Measurements from ENCODE around the gene SLC23A2.
"Not testable (repeated sequence)": the region's sequence is repeated elsewhere in the genome, so short reads cannot be mapped to it uniquely, and the experiment has no call there.

SLC23A2 gene

GRCh38 chr20:4922186-4922585 is 79.1 kb downstream of the SLC23A2 start:
- no peak for TF ChIP-seq L3MBTL2 (conservative IDR thresholded peaks at IDR 0.05)
- TF ChIP-seq BHLHE40 (IDR thresholded peaks at IDR 0.05; ENCODE audit: borderline replicate concordance), result no peak
- TF ChIP-seq, protein P1, sequence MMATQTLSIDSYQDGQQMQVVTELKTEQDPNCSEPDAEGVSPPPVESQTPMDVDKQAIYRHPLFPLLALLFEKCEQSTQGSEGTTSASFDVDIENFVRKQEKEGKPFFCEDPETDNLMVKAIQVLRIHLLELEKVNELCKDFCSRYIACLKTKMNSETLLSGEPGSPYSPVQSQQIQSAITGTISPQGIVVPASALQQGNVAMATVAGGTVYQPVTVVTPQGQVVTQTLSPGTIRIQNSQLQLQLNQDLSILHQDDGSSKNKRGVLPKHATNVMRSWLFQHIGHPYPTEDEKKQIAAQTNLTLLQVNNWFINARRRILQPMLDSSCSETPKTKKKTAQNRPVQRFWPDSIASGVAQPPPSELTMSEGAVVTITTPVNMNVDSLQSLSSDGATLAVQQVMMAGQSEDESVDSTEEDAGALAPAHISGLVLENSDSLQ (IDR thresholded peaks at IDR 0.05), result no peak
- no peak for TF ChIP-seq ARNT (IDR thresholded peaks at IDR 0.05)
- no peak for TF ChIP-seq HDGF (IDR thresholded peaks at IDR 0.05; ENCODE audit: borderline replicate concordance)
- ChIA-PET CTCF (no interaction called here), POLR2A (no interaction called here)

GRCh38 chr20:4921271-4921670 is 80.0 kb downstream of the SLC23A2 start:
- CTCF ChIA-PET; DNase-seq (ENCODE audit: extremely low spot score); POLR2A ChIA-PET: not testable (repeated sequence)

More at GRCh38 chr20:4922186-4922585, 79.1 kb downstream of the SLC23A2 start:
- no peak for DNase-seq (ENCODE audit: extremely low spot score)

GRCh38 chr20:4920655-4921054 is 80.7 kb downstream of the SLC23A2 start:
- ChIA-PET POLR2A (no interaction called here), CTCF (no interaction called here)
- no peak for TF ChIP-seq ZNF384 (IDR thresholded peaks at IDR 0.05)
- TF ChIP-seq BHLHE40 (IDR thresholded peaks at IDR 0.05; ENCODE audit: borderline replicate concordance), result no peak
- TF ChIP-seq CTBP1 (IDR thresholded peaks at IDR 0.05; ENCODE audit: borderline replicate concordance), result no peak
- TF ChIP-seq, protein P1 (IDR thresholded peaks at IDR 0.05), result no peak
- TF ChIP-seq FOXA1 (IDR thresholded peaks at IDR 0.05), result no peak
- no peak for TF ChIP-seq TARDBP (IDR thresholded peaks at IDR 0.05)
- TF ChIP-seq FOXM1 (IDR thresholded peaks at IDR 0.05; ENCODE audit: borderline replicate concordance), result no peak
- no peak for TF ChIP-seq SUZ12 (IDR thresholded peaks at IDR 0.05)
- no peak for TF ChIP-seq ELF4 (IDR thresholded peaks at IDR 0.05)
- TF ChIP-seq FOXK2 (IDR thresholded peaks at IDR 0.05), result no peak
- TF ChIP-seq SP1 (IDR thresholded peaks at IDR 0.05), result no peak
- TF ChIP-seq ARNT (IDR thresholded peaks at IDR 0.05), result no peak
- no peak for TF ChIP-seq L3MBTL2 (conservative IDR thresholded peaks at IDR 0.05)
- no peak for TF ChIP-seq NFRKB (IDR thresholded peaks at IDR 0.05)
- no peak for TF ChIP-seq HDGF (IDR thresholded peaks at IDR 0.05; ENCODE audit: borderline replicate concordance)

GRCh38 chr20:4920131-4920530 is 81.2 kb downstream of the SLC23A2 start:
- ChIA-PET POLR2A (no interaction called here), CTCF (no interaction called here)
- TF ChIP-seq TARDBP (IDR thresholded peaks at IDR 0.05) (no peak), FOXM1 (IDR thresholded peaks at IDR 0.05; ENCODE audit: borderline replicate concordance) (no peak), FOXA1 (IDR thresholded peaks at IDR 0.05) (no peak), ZNF384 (IDR thresholded peaks at IDR 0.05) (no peak), NFRKB (IDR thresholded peaks at IDR 0.05) (no peak), ELF4 (IDR thresholded peaks at IDR 0.05) (no peak), BHLHE40 (IDR thresholded peaks at IDR 0.05; ENCODE audit: borderline replicate concordance) (no peak), LEF1 (IDR thresholded peaks at IDR 0.05; ENCODE audit: borderline replicate concordance) (no peak), SUZ12 (IDR thresholded peaks at IDR 0.05) (no peak)
- no peak for DNase-seq (ENCODE audit: extremely low spot score)

More at GRCh38 chr20:4920655-4921054, 80.7 kb downstream of the SLC23A2 start:
- DNase-seq (ENCODE audit: extremely low spot score), result no peak

DNA sequence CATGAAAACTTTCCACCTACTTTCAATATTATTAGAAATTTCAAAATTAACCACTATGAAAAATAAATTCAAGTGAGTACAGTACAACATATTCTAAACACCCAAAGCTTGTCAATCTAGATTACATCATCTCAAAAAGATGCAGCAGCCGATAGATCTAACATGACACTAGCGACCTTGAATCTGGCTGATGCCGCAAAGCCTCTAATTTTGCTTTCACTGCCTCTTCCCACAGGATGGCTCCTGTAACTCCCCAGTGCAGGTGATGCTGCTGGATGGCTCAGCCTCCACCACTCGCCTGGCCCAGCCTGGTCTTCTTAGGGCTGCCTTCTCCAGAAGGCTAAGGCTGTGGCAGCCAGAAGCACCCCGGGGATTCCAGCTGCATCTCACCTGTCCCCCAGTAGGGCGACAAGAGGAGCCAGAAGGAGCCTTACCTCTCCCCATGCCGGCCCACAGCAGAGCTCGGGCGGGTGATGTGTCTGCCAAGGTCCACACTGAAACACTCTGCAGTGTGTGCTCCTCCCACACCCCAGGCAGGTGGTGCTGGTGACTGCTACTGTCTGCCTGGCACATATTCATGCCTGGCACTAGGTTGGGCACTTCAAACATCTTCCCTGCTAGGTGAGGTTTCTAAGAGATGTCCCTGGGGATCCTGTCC is 82.1 kb downstream of the SLC23A2 start:
- ChIA-PET CTCF (no interaction called here), POLR2A (interaction anchor here (1.0 kb wide), 1 partner anchor 81 kb away, joined by 3 read pairs; no protein-coding TSS in a partner anchor)
- no peak for DNase-seq (ENCODE audit: extremely low spot score)
- TF ChIP-seq NFRKB (IDR thresholded peaks at IDR 0.05) (no peak), ARNT (IDR thresholded peaks at IDR 0.05) (no peak), FOXA1 (IDR thresholded peaks at IDR 0.05) (no peak), TARDBP (IDR thresholded peaks at IDR 0.05) (no peak), LEF1 (IDR thresholded peaks at IDR 0.05; ENCODE audit: borderline replicate concordance) (no peak), BHLHE40 (IDR thresholded peaks at IDR 0.05; ENCODE audit: borderline replicate concordance) (no peak), FOXK2 (IDR thresholded peaks at IDR 0.05) (no peak), SUZ12 (IDR thresholded peaks at IDR 0.05) (no peak), ZNF384 (IDR thresholded peaks at IDR 0.05) (no peak), SP1 (IDR thresholded peaks at IDR 0.05) (no peak), L3MBTL2 (conservative IDR thresholded peaks at IDR 0.05) (no peak), CTBP1 (IDR thresholded peaks at IDR 0.05; ENCODE audit: borderline replicate concordance) (no peak)

- TF ChIP-seq TARDBP (IDR thresholded peaks at IDR 0.05) (no peak), L3MBTL2 (conservative IDR thresholded peaks at IDR 0.05) (no peak), CTBP1 (IDR thresholded peaks at IDR 0.05; ENCODE audit: borderline replicate concordance) (no peak), ZNF384 (IDR thresholded peaks at IDR 0.05) (no peak)
- POLR2A ChIA-PET, result interaction anchor here (1.0 kb wide), 1 partner anchor 82 kb away, joined by 3 read pairs; no protein-coding TSS in a partner anchor
- DNase-seq (ENCODE audit: extremely low spot score), result no peak
- CTCF ChIA-PET, result no interaction called here
These were observed 82.8 kb downstream of the SLC23A2 start for GRCh38 chr20:4918473-4918872.

DNA sequence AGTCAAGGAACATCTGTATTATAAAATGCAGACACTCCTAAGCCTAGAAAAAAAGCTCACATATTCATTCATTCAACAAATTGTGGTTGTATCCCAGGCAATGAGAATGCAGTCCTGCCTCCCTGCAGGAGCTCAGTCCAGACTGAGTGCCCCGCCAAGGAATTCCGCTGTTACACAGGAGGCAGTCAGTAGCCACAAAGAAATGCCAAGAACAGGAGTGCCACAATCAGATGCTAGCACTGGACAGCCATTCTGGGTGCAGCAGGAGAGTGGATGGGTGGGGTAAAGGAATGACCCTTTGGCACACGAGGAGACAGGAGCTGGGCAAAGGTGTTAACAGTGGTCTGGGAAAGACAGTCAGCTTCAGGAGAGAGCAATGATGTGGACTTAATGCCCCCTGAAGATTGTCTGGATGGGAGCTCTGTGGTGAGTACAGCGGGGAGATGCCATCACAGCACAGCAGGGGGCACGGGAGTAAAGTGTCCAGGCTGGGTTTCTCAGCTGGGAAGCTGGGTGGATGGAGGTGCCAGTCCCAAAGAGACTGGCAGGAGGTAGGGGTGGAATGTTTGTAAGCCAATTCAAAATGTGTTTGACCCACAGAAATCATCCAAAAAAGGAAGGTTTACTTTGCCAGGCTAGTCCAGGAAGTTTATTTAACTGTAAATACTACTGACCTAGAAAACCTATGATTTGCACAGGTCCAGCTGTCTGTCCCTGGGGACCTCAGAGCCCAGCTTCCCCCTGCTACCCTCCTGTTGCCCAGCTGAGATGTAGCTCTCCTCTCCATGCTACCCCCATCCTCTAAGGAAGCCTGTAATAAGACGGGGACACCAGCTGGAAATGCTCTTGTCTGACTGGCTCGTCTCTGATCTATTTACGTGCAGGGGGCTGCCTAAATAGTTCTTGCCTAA is 84.1 kb downstream of the SLC23A2 start:
- ChIA-PET CTCF (interaction anchor here (0.6 kb wide), 1 partner anchor 93 kb away, joined by 3 read pairs; no protein-coding TSS in a partner anchor), POLR2A (interaction anchor here (1.3 kb wide), 1 partner anchor 202 kb away, joined by 3 read pairs; the partner anchor contains the start of gene PCNA)
- no peak for DNase-seq (ENCODE audit: extremely low spot score)
- TF ChIP-seq ARNT (IDR thresholded peaks at IDR 0.05), result no peak
